Right kidney (tissue), 9 donors: Measurements from ENCODE around the gene MAGT1.
A peak's percentile ranks its signal among the peaks of the same experiment; 100 is the strongest.
"Not testable (repeated sequence)": the region's sequence is repeated elsewhere in the genome, so short reads cannot be mapped to it uniquely, and the experiment has no call there.

Experiments used
- DNase-seq: peaks from one replicate; pipeline ENCODE4 v3.0.0-alpha.2; 2016
- long read RNA-seq, 8 donors: transcript quantifications; one replicate each; lab custom pipeline, GENCODE V29; 2026

Gene MAGT1
- long read RNA-seq, donor 1, full-length matches to known transcripts: 6 of 1,377 reads
- long read RNA-seq, donor 1, partial matches to known transcripts: 1,296 of 1,377 reads
- long read RNA-seq, donor 1, other reads (novel, unspliced or antisense): 75 of 1,377 reads
- long read RNA-seq, donor 2, full-length matches to known transcripts: 16 of 882 reads
- long read RNA-seq, donor 2, partial matches to known transcripts: 130 of 882 reads
- long read RNA-seq, donor 2, other reads (novel, unspliced or antisense): 736 of 882 reads
- long read RNA-seq, donor 3, full-length matches to known transcripts: 9 of 362 reads
- long read RNA-seq, donor 3, partial matches to known transcripts: 48 of 362 reads
- long read RNA-seq, donor 3, other reads (novel, unspliced or antisense): 305 of 362 reads
- long read RNA-seq, donor 4, full-length matches to known transcripts: 28 of 650 reads
- long read RNA-seq, donor 4, partial matches to known transcripts: 71 of 650 reads
- long read RNA-seq, donor 4, other reads (novel, unspliced or antisense): 551 of 650 reads
- long read RNA-seq, donor 5, full-length matches to known transcripts: 19 of 974 reads
- long read RNA-seq, donor 5, partial matches to known transcripts: 911 of 974 reads
- long read RNA-seq, donor 5, other reads (novel, unspliced or antisense): 44 of 974 reads
- long read RNA-seq, donor 6, full-length matches to known transcripts: 22 of 797 reads
- long read RNA-seq, donor 6, partial matches to known transcripts: 179 of 797 reads
- long read RNA-seq, donor 6, other reads (novel, unspliced or antisense): 596 of 797 reads
- long read RNA-seq, donor 7, full-length matches to known transcripts: 38 of 1,348 reads
- long read RNA-seq, donor 7, partial matches to known transcripts: 1,251 of 1,348 reads
- long read RNA-seq, donor 7, other reads (novel, unspliced or antisense): 59 of 1,348 reads
- long read RNA-seq, donor 8, full-length matches to known transcripts: 15 of 711 reads
- long read RNA-seq, donor 8, partial matches to known transcripts: 661 of 711 reads
- long read RNA-seq, donor 8, other reads (novel, unspliced or antisense): 35 of 711 reads

GRCh38 chrX:77894921-77895886 lies at the start of gene MAGT1:
Gene MAGT1, minus strand, starts transcription at chrX:77895435. Its CDS starts 25 bp downstream, at chrX:77895410.
- peak; percentile 79 for DNase-seq

- DNase-seq: not testable (repeated sequence)
These were observed 49.8 kb upstream of the MAGT1 start for GRCh38 chrX:77945031-77945430.

GRCh38 chrX:77938083-77938680 lies 42.9 kb upstream of the MAGT1 start:
- no peak for DNase-seq

GRCh38 chrX:77937291-77937690 lies 42.1 kb upstream of the MAGT1 start:
- DNase-seq: no peak

GRCh38 chrX:77936299-77936698 lies 41.1 kb upstream of the MAGT1 start:
- DNase-seq: no peak

GRCh38 chrX:77935886-77936285 lies 40.7 kb upstream of the MAGT1 start:
- no peak for DNase-seq

- DNase-seq: no peak
These were observed 35.3 kb upstream of the MAGT1 start for GRCh38 chrX:77930581-77930980.

- no peak for DNase-seq
These were observed 30.5 kb upstream of the MAGT1 start for GRCh38 chrX:77925764-77926163.

- DNase-seq: no peak
These were observed 29.2 kb upstream of the MAGT1 start for GRCh38 chrX:77924320-77924859.

GRCh38 chrX:77922787-77923186 lies 27.6 kb upstream of the MAGT1 start:
- no peak for DNase-seq

GRCh38 chrX:77919370-77919769 lies 24.1 kb upstream of the MAGT1 start:
- not testable (repeated sequence) for DNase-seq

- DNase-seq: no peak
These were observed 23.3 kb upstream of the MAGT1 start for GRCh38 chrX:77918568-77918967.

GRCh38 chrX:77917294-77917933 lies 22.2 kb upstream of the MAGT1 start:
- DNase-seq: no peak

- peak; percentile 61 for DNase-seq
These were observed 15.0 kb upstream of the MAGT1 start, which contains the start of gene ATP7A for GRCh38 chrX:77910108-77910840. Gene ATP7A, plus strand, starts transcription at chrX:77910693. Its CDS starts 60,949 bp downstream, at chrX:77971642.

GRCh38 chrX:77901506-77901905 lies 6.3 kb upstream of the MAGT1 start:
- no peak for DNase-seq

- DNase-seq: no peak
These were observed 5.5 kb upstream of the MAGT1 start for GRCh38 chrX:77900688-77901087.

- peak; percentile 69 for DNase-seq
These were observed 4.0 kb upstream of the MAGT1 start, which contains the start of gene COX7B for GRCh38 chrX:77899081-77899828. Gene COX7B, plus strand, starts transcription at chrX:77899468. Its CDS starts 86 bp downstream, at chrX:77899554.

GRCh38 chrX:77893713-77894112 lies 1.5 kb downstream of the MAGT1 start:
- DNase-seq: no peak

- DNase-seq: no peak
These were observed 2.3 kb downstream of the MAGT1 start for GRCh38 chrX:77892887-77893286.
